Measurements from ENCODE around the gene FBXL20.
"Not testable (repeated sequence)": the region's sequence is repeated elsewhere in the genome, so short reads cannot be mapped to it uniquely, and the experiment has no call there.

Gene FBXL20

GRCh38 chr17:39401412-39402243 is at the start of gene FBXL20:
TSS of gene FBXL20 (minus strand) at chr17:39401626. CDS start at chr17:39401402, 224 bp downstream.
- DNase-seq = peak; percentile 51 to 92 (median 83)

GRCh38 chr17:39450847-39451581 is 49.6 kb upstream of the FBXL20 start, which contains the start of gene MED1:
TSS of gene MED1 (minus strand) at chr17:39451263. CDS start at chr17:39451062, 201 bp downstream.
- DNase-seq = peak; percentile 11 to 93 (median 78)

GRCh38 chr17:39450051-39450450 is 48.6 kb upstream of the FBXL20 start:
- no peak for DNase-seq

- DNase-seq = no peak
Observed at GRCh38 chr17:39447561-39447960, 46.1 kb upstream of the FBXL20 start.

GRCh38 chr17:39443326-39443725 is 41.9 kb upstream of the FBXL20 start:
- DNase-seq = no peak

GRCh38 chr17:39439868-39440267 is 38.4 kb upstream of the FBXL20 start:
- DNase-seq = not testable (repeated sequence)

- DNase-seq = no peak
Observed at GRCh38 chr17:39429600-39429999, 28.2 kb upstream of the FBXL20 start.

GRCh38 chr17:39416141-39416540 is 14.7 kb upstream of the FBXL20 start:
- no peak for DNase-seq

- DNase-seq = no peak
Observed at GRCh38 chr17:39410279-39410678, 8.9 kb upstream of the FBXL20 start.

- no peak for DNase-seq
Observed at GRCh38 chr17:39408360-39408759, 6.9 kb upstream of the FBXL20 start.

GRCh38 chr17:39406951-39407350 is 5.5 kb upstream of the FBXL20 start:
- DNase-seq = no peak

GRCh38 chr17:39405436-39405835 is 4.0 kb upstream of the FBXL20 start:
- no peak for DNase-seq

- DNase-seq = no peak
Observed at GRCh38 chr17:39404542-39405378, 3.3 kb upstream of the FBXL20 start.

GRCh38 chr17:39402890-39403605 is 1.6 kb upstream of the FBXL20 start:
- no peak for DNase-seq

GRCh38 chr17:39402244-39402889 is 941 bp upstream of the FBXL20 start:
- DNase-seq = peak; percentile 41 to 95 (median 87)

GRCh38 chr17:39400547-39401411 is 647 bp downstream of the FBXL20 start:
- peak in 18 of 51 donors; percentile 5 to 64 (median 36) for DNase-seq

- DNase-seq = no peak
Observed at GRCh38 chr17:39399791-39400190, 1.6 kb downstream of the FBXL20 start.

GRCh38 chr17:39393736-39394135 is 7.7 kb downstream of the FBXL20 start:
- DNase-seq = no peak

- no peak for DNase-seq
Observed at GRCh38 chr17:39391448-39391847, 10.0 kb downstream of the FBXL20 start.
